Measurements from ENCODE around the gene TMPRSS4.
"Not testable (repeated sequence)": the region's sequence is repeated elsewhere in the genome, so short reads cannot be mapped to it uniquely, and the experiment has no call there.

DNA sequence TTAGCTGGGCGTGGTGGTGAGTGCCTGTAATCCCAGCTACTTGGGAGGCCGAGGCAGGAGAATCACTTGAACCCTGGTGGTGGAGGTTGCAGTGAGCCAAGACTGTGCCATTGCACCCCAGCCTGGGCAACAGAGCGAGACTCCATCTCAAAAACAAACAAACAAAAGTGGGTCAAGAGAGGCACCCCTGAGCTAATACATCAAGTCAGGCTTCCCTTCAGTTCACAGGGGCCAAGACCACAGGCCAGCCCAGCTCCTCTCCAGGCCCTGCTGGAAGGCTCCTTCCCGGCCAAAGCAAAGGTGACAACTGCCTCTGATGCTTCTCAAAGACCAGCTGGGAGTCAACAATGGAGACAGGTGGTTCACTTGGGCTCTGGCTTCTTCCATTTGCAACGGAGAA lies 14.7 kb upstream of the TMPRSS4 start:
- TF ChIP-seq POLR2A (IDR thresholded peaks at IDR 0.05): not testable (repeated sequence)
- TF ChIP-seq, protein P1, sequence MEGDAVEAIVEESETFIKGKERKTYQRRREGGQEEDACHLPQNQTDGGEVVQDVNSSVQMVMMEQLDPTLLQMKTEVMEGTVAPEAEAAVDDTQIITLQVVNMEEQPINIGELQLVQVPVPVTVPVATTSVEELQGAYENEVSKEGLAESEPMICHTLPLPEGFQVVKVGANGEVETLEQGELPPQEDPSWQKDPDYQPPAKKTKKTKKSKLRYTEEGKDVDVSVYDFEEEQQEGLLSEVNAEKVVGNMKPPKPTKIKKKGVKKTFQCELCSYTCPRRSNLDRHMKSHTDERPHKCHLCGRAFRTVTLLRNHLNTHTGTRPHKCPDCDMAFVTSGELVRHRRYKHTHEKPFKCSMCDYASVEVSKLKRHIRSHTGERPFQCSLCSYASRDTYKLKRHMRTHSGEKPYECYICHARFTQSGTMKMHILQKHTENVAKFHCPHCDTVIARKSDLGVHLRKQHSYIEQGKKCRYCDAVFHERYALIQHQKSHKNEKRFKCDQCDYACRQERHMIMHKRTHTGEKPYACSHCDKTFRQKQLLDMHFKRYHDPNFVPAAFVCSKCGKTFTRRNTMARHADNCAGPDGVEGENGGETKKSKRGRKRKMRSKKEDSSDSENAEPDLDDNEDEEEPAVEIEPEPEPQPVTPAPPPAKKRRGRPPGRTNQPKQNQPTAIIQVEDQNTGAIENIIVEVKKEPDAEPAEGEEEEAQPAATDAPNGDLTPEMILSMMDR (IDR thresholded peaks at IDR 0.05): not testable (repeated sequence)
